GM12873 (cell line): Measurements from ENCODE around the gene OLR1.

Source experiments
- CTCF ChIP-seq: IDR thresholded peaks from 2 replicates; pipeline ENCODE4 v1.5.1; 2012; ENCODE audit warnings: low read depth, mild to moderate bottlenecking, moderate library complexity, low read length, control low read depth; ENCODE audit not compliant: insufficient read depth; ENCODE audit errors: missing control alignments

OLR1 gene

GRCh38 chr12:10158406-10158805, 13.5 kb downstream of the OLR1 start:
- TF ChIP-seq CTCF, result no peak

DNA sequence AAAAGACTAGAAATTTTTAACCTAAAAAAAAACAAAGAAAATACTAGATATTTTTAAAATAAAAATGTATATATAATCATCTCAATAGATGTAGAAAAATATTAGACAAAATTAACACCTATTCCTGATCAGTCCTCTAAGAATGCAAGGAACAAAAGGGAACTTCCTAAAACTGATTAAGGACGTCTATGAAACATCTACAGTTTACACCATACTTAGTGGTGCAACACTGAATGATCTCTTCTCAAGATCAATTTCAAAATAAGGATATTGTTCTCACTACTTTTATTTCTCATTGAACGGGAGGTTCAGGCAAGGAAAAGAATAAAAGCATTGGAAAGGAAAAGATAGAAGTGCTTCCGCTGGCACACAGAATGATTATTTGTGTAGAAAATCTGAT, 16.0 kb downstream of the OLR1 start:
- no peak for TF ChIP-seq CTCF

- TF ChIP-seq CTCF, result no peak
Observed at GRCh38 chr12:10154145-10154496, 17.8 kb downstream of the OLR1 start.

DNA sequence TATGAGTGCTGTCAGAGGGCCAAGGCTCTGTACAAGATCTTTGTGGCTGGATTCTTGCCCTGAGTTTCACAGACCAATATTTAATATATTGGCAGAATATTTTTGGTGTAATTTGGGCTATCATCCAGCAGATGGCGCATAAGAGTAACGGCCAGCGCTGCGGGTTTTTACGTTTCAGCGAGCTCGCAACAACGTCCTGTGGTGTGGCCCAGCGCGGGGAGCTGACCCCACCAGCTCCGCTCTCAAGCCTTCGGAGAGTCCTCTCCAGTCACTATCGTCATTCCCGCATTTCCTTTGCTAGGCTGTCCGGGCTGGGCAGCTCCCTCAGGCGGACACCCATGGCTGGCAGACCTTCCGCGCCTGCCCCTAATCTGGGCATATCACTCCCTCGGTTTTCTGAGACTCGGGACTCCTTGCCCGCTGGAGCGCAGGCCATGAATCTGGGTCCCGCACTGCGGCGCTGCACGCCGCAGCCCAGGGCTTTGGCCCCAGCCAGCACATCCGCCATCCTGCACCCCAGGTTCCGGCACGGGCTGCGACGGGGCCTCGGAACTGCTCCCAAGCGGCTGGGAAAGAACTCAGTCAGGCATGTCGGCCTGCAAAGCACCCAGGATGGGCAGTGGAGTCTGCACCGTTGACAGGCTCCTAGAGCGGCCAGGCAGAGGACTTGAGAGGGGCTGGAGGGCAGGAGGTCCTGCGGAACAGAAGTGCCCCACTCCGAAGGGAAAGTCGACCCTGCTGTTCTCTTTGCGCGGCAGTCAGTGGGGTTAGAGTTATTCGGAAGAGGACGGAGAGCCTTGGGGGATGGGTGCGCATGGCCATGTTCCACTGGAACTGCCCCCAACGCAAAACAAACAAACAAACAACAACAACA, 18.4 kb downstream of the OLR1 start:
- TF ChIP-seq CTCF, result peak; percentile 77

DNA sequence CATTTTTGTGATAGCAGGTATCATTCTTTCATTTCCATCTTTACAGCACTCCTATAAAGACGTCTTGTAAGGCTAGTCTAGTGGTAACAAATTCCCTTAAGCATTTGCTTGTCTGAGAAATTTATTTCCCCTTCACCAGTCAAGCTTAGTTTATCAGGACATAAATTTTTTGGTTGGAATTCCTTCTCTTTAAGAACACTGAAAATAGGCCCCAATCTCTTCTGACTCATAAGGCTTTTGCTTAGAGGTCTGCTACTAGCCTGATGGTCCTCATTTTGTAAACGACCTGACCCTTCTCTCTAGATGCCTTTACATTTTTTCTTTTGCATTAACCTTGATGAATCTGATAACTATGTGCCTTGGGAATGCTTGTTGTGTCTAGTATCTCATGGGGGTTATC, 20.3 kb downstream of the OLR1 start:
- no peak for TF ChIP-seq CTCF

DNA sequence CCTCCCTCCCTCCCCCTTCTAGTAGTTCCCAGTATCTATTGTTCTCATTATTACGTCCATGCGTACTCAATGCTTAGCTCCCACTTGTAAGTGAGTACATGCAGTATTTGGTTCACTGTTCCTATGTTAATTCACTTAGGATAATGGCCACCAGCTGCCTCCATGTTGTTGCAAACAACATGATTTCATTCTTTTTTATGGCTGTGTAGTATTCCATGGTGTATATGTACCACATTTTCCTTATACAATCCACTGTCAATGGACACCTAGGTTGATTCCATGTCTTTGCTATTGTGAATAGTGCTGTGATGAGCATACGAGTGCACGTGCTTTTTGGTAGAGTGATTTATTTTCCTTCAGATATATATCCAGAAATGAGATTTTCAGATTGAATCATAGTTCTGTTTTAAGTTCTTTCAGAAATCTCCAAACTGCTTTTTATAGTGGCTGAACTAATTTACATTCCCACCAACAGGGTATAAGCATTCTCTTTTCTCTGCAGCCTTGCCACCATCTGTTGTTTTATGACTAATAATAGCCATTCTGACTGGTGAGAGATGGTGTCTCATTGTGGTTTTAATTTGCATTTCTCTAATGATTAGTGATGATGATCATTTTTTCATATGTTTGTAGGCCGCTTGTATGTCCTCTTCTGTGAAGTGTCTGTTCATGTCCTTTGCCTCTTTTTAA, 24.1 kb downstream of the OLR1 start:
- no peak for TF ChIP-seq CTCF

GRCh38 chr12:10142976-10143589, 28.8 kb downstream of the OLR1 start:
- no peak for TF ChIP-seq CTCF
